Raji (cell line): ENCODE results near the gene PCDHA6.
"Not testable (repeated sequence)": the region's sequence is repeated elsewhere in the genome, so short reads cannot be mapped to it uniquely, and the experiment has no call there.

Source experiments
- POLR2A ChIP-seq: IDR thresholded peaks from 2 replicates; pipeline ENCODE4 v1.6.1; 2011; ENCODE audit warnings: low read depth, low read length, control low read depth; ENCODE audit not compliant: insufficient read depth

Gene PCDHA6

GRCh38 chr5:140821375-140822280 is 6.1 kb upstream of the PCDHA6 start, which contains the start of gene PCDHA5:
TSS of gene PCDHA5 (plus strand) at chr5:140821613.
- TF ChIP-seq POLR2A = no peak

DNA sequence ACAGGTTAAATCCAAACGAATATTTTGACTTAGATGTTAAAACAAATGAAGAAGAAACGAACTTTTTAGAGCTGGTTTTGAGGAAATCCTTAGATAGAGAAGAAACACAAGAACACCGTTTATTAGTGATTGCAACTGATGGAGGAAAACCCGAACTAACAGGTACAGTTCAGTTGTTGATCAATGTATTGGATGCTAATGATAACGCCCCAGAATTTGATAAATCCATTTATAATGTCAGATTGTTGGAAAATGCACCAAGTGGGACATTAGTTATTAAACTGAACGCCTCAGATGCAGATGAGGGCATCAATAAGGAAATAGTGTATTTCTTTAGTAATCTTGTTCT is 5.5 kb upstream of the PCDHA6 start:
- no peak for TF ChIP-seq POLR2A

GRCh38 chr5:140823475-140823874 is 4.3 kb upstream of the PCDHA6 start:
- TF ChIP-seq POLR2A = no peak

DNA sequence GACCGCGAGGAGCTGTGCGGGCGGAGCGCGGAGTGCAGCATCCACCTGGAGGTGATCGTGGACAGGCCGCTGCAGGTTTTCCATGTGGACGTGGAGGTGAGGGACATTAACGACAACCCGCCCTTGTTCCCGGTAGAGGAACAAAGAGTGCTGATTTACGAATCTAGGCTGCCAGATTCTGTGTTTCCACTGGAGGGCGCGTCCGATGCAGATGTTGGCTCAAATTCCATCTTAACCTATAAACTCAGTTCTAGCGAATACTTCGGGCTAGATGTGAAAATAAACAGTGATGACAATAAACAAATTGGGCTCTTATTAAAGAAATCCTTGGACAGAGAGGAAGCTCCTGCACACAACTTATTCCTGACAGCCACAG is 590 bp downstream of the PCDHA6 start:
- no peak for TF ChIP-seq POLR2A

- TF ChIP-seq POLR2A = no peak
Measured at GRCh38 chr5:140833993-140834392, 6.2 kb downstream of the PCDHA6 start, which contains the start of gene PCDHA7. TSS of gene PCDHA7 (plus strand) at chr5:140834269. CDS start at chr5:140834384, 115 bp downstream.

GRCh38 chr5:140835622-140836510 is 8.1 kb downstream of the PCDHA6 start:
- TF ChIP-seq POLR2A = no peak

DNA sequence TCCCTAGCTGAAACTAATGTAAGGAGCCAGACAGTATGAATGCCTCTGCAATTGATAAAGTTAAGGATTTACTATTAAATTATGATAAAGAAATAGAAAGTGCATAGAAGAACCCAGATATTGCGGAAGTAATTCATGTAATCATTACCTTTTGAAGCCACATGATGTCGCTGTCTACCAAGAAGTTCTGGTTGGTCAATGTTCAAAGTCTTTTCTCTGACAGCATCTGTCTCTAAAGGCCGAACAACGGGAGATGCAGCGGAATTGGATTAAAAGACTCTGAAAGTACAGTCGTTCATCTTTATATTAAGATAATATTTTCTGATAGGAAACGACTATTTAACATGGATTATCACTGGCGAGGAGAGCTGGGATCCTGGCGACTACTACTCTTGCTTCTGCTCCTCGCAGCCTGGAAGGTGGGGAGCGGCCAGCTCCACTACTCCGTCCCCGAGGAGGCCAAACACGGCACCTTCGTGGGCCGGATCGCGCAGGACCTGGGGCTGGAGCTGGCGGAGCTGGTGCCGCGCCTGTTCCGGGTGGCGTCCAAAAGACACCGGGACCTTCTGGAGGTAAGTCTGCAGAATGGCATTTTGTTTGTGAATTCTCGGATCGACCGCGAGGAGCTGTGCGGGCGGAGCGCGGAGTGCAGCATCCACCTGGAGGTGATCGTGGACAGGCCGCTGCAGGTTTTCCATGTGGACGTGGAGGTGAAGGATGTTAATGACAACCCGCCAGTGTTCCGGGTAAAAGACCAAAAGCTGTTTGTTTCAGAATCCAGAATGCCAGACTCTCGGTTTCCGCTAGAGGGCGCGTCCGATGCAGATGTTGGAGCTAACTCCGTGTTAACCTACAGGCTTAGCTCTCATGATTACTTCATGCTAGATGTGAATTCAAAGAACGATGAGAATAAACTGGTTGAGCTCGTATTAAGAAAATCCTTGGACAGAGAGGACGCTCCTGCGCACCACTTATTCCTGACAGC is 13.5 kb downstream of the PCDHA6 start, which contains the start of gene PCDHA8:
TSS of gene PCDHA8 (plus strand) at position 210 of the 985 bp plus-strand sequence. CDS start at position 345, 135 bp downstream.
- no peak for TF ChIP-seq POLR2A

DNA sequence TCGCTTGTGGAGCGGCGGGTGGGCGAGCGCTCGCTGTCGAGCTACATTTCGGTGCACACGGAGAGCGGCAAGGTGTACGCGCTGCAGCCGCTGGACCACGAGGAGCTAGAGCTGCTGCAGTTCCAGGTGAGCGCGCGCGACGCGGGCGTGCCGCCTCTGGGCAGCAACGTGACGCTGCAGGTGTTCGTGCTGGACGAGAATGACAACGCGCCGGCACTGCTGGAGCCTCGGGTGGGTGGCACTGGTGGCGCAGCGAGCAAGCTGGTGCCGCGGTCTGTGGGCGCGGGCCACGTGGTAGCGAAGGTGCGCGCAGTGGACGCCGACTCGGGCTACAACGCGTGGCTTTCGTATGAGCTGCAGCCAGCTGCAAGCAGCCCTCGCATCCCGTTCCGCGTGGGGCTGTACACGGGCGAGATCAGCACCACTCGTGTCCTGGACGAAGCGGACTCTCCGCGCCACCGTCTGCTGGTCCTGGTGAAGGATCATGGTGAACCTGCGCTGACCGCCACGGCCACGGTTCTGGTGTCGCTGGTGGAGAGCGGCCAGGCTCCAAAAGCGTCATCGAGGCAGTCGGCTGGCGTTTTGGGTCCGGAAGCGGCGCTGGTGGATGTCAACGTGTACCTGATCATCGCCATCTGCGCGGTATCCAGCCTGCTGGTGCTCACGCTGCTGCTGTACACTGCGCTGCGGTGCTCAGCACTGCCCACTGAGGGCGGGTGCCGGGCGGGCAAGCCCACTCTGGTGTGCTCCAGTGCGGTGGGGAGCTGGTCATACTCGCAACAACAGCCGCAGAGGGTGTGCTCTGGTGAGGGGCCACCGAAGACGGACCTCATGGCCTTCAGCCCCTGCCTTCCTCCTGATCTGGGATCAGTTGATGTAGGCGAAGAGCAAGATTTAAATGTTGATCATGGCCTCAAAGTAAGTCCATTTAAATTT is 15.3 kb downstream of the PCDHA6 start:
- TF ChIP-seq POLR2A = no peak

- TF ChIP-seq POLR2A = not testable (repeated sequence)
Measured at GRCh38 chr5:140848139-140849102, 20.7 kb downstream of the PCDHA6 start, which contains the start of gene PCDHA9. TSS of gene PCDHA9 (plus strand) at chr5:140848382. CDS start at chr5:140848496, 114 bp downstream.

DNA sequence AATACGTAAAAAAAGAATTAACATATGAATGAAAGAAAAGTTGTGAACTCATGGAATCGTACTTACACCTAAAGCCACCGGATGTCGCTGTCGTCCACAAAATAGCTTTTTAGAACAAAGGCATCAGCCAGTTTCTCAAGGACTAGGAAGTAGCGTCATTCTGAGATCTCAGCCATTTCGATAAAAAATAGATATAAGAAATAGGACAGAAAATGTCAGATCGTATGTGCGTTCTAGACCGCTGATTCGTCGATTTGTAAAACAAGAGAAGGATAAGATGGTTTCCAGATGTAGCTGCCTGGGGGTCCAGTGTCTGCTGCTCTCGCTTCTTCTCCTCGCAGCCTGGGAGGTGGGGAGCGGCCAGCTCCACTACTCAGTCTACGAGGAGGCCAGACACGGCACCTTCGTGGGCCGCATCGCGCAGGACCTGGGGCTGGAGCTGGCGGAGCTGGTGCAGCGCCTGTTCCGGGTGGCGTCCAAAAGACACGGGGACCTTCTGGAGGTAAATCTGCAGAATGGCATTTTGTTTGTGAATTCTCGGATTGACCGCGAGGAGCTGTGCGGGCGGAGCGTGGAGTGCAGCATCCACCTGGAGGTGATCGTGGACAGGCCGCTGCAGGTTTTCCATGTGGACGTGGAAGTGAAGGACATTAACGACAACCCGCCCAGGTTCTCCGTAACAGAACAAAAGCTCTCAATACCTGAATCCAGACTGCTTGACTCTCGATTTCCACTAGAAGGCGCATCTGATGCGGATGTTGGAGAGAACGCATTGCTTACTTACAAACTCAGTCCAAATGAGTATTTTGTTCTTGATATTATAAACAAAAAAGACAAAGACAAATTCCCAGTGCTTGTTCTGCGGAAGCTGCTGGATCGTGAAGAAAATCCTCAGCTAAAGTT is 28.3 kb downstream of the PCDHA6 start, which contains the start of gene PCDHA10:
TSS of gene PCDHA10 (plus strand) at position 126 of the 903 bp plus-strand sequence. CDS start at position 278, 152 bp downstream.
- TF ChIP-seq POLR2A = no peak

DNA sequence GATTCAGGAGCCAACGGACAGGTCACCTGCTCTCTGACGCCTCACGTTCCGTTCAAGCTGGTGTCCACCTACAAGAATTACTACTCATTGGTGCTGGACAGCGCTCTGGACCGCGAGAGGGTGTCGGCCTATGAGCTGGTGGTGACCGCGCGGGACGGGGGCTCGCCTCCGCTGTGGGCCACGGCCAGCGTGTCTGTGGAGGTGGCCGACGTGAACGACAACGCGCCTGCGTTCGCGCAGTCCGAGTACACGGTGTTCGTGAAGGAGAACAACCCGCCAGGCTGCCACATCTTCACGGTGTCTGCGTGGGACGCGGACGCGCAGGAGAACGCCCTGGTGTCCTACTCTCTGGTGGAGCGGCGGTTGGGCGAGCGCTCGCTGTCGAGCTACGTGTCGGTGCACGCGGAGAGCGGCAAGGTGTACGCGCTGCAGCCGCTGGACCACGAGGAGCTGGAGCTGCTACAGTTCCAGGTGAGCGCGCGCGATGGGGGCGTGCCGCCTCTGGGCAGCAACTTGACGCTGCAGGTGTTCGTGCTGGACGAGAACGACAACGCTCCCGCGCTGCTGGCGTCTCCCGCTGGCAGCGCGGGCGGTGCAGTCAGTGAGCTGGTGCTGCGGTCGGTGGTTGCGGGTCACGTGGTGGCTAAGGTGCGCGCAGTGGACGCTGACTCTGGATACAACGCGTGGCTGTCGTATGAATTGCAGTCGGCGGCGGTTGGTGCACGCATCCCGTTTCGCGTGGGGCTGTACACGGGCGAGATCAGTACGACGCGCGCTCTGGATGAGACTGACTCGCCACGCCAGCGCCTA is 29.6 kb downstream of the PCDHA6 start:
- no peak for TF ChIP-seq POLR2A

GRCh38 chr5:140857987-140858240 is 30.2 kb downstream of the PCDHA6 start:
- no peak for TF ChIP-seq POLR2A
